ENCODE measurements around the gene MAFG. TPM values are rescaled to one million over a fixed set of nuclear protein-coding genes. Genes with fewer than 3 reads are reported as not detected.

Gene MAFG
- total and polyA plus RNA-seq, 9 of the 15 experiments (the other 6 are each of a cell fraction or from before 2014, with no cell fraction given) = 1.1 to 58.1 (median 24.9) TPM

- TF ChIP-seq GABPB2 (CRISPR knock-in tag; conservative IDR thresholded peaks at IDR 0.05) = no peak
- no peak for TF ChIP-seq ZNF280A (IDR thresholded peaks at IDR 0.05; ENCODE audit: low read depth, partially characterized antibody)
- TF ChIP-seq EP400 (IDR thresholded peaks at IDR 0.05) = peak; percentile 39; the same call in 1 of the 2 replicates
- TF ChIP-seq CHCHD3 (CRISPR knock-in tag; IDR thresholded peaks at IDR 0.05) = no peak
- no peak for TF ChIP-seq NR2F6 (CRISPR knock-in tag; IDR thresholded peaks at IDR 0.05)
- no peak for TF ChIP-seq ZNF174 (CRISPR knock-in tag; IDR thresholded peaks at IDR 0.05)
- TF ChIP-seq NFIX (CRISPR knock-in tag; IDR thresholded peaks at IDR 0.05; ENCODE audit: low read depth) = no peak
- no peak for TF ChIP-seq SMARCB1 (IDR thresholded peaks at IDR 0.05; ENCODE audit: insufficient read length, low read depth)
- no peak for TF ChIP-seq MBD1 (CRISPR knock-in tag; IDR thresholded peaks at IDR 0.05)
- TF ChIP-seq HDAC3 (IDR thresholded peaks at IDR 0.05; ENCODE audit: borderline replicate concordance, partially characterized antibody) = no peak
- TF ChIP-seq BCOR (IDR thresholded peaks at IDR 0.05) = no peak
- peak; percentile 51; the same call in 1 of the 2 replicates for TF ChIP-seq GABPB1 (CRISPR knock-in tag; IDR thresholded peaks at IDR 0.05)
- TF ChIP-seq BRF2 (IDR thresholded peaks at IDR 0.05; ENCODE audit: borderline replicate concordance, insufficient read depth, insufficient read length) = no peak
- TF ChIP-seq FOXJ3 (CRISPR knock-in tag; IDR thresholded peaks at IDR 0.05) = no peak
- TF ChIP-seq NCOR1 (IDR thresholded peaks at IDR 0.05) = no peak
- no peak for TF ChIP-seq ZNF780A (CRISPR knock-in tag; IDR thresholded peaks at IDR 0.05)
- no peak for TF ChIP-seq POLR3A (IDR thresholded peaks at IDR 0.05; ENCODE audit: borderline replicate concordance, extremely low read depth, insufficient read depth, insufficient read length)
- TF ChIP-seq HMG20B (CRISPR knock-in tag; IDR thresholded peaks at IDR 0.05) = no peak
- TF ChIP-seq GATA2 (CRISPR knock-in tag; IDR thresholded peaks at IDR 0.05) = no peak
- TF ChIP-seq HMGXB4 (CRISPR knock-in tag; IDR thresholded peaks at IDR 0.05) = no peak
These were observed at the start of gene MAFG (continued) for GRCh38 chr17:81927653-81928543.
